ENCODE data around the gene ROS1. TPM values are rescaled to one million over a fixed set of nuclear protein-coding genes. Genes with fewer than 3 reads are reported as not detected.

The ROS1 gene
- total RNA-seq, 2 experiments from 2014 or later: not detected

GRCh38 chr6:117307655-117308054 lies 118.1 kb downstream of the ROS1 start:
- no peak overlapping the region for H3K27ac ChIP-seq (ENCODE audit: low read depth in 1 of 2, low read length in 2 of 2)
- Mint-ChIP-seq H3K27ac (no peak overlapping the region), H3K4me3 (no peak overlapping the region), H3K36me3 (ENCODE audit: low read depth) (no peaks in the 10 kb centered on the region), H3K27me3 (peaks cover 29% of the 10 kb centered on the region), H3K9me3 (no peaks in the 10 kb centered on the region), H3K4me1 (ENCODE audit: low read depth) (no peaks in the 10 kb centered on the region)
- H3K9me3 ChIP-seq (ENCODE audit: control insufficient read depth in 1 of 2, insufficient read depth in 1 of 2, low read length in 2 of 2): no peaks in the 10 kb centered on the region
- DNase-seq: no peak
- CTCF ChIA-PET: interaction anchor here (1.0 kb wide), 1 partner anchor 12 kb away, joined by 3 read pairs; no protein-coding TSS in a partner anchor
- intact Hi-C loops (cut with DNase I, micrococcal nuclease): no loop called here
- no peaks in the 10 kb centered on the region for H3K36me3 ChIP-seq (ENCODE audit: insufficient read depth, low read length)
- no peak for ATAC-seq (ENCODE audit: poor library complexity)
- H3K4me3 ChIP-seq (ENCODE audit: low read length): no peak overlapping the region
- POLR2A ChIA-PET: no interaction called here
- TF ChIP-seq CTCF (IDR thresholded peaks at IDR 0.05): no peak
- peaks cover 0 to 5% of the 10 kb centered on the region in 2 experiments for H3K27me3 ChIP-seq (ENCODE audit: control insufficient read depth in 1 of 2, insufficient read depth in 2 of 2, low read length in 2 of 2)
- no peaks in the 10 kb centered on the region for H3K4me1 ChIP-seq (ENCODE audit: insufficient read depth, low read length)

- Histone ChIP-seq H3K27me3 (ENCODE audit: control insufficient read depth in 1 of 2, insufficient read depth in 2 of 2, low read length in 2 of 2) (peaks cover 0 to 7% of the 10 kb centered on the region in 2 experiments), H3K36me3 (ENCODE audit: insufficient read depth, low read length) (no peaks in the 10 kb centered on the region), H3K4me1 (ENCODE audit: insufficient read depth, low read length) (no peaks in the 10 kb centered on the region), H3K9me3 (ENCODE audit: control insufficient read depth in 1 of 2, insufficient read depth in 1 of 2, low read length in 2 of 2) (no peaks in the 10 kb centered on the region), H3K27ac (ENCODE audit: low read depth in 1 of 2, low read length in 2 of 2) (no peak overlapping the region), H3K4me3 (ENCODE audit: low read length) (no peak overlapping the region)
- no peak overlapping the region for H3K27ac Mint-ChIP-seq
- DNase-seq (no peak), ATAC-seq (ENCODE audit: poor library complexity) (no peak)
- peaks cover 16% of the 10 kb centered on the region for H3K27me3 Mint-ChIP-seq
- no peaks in the 10 kb centered on the region for H3K4me1 Mint-ChIP-seq (ENCODE audit: low read depth)
- no peak overlapping the region for H3K4me3 Mint-ChIP-seq
- no peaks in the 10 kb centered on the region for H3K9me3 Mint-ChIP-seq
- H3K36me3 Mint-ChIP-seq (ENCODE audit: low read depth): no peaks in the 10 kb centered on the region
- intact Hi-C loops (cut with DNase I, micrococcal nuclease): no loop called here
- ChIA-PET CTCF (no interaction called here), POLR2A (no interaction called here)
- no peak for TF ChIP-seq CTCF (IDR thresholded peaks at IDR 0.05)
Observed at GRCh38 chr6:117306227-117306790, 119.4 kb downstream of the ROS1 start.

- H3K27me3 Mint-ChIP-seq: peaks cover 16% of the 10 kb centered on the region
- H3K27ac ChIP-seq (ENCODE audit: low read depth in 1 of 2, low read length in 2 of 2): no peak overlapping the region
- no peaks in the 10 kb centered on the region for H3K36me3 ChIP-seq (ENCODE audit: insufficient read depth, low read length)
- H3K9me3 Mint-ChIP-seq: no peaks in the 10 kb centered on the region
- intact Hi-C loops (cut with DNase I, micrococcal nuclease): no loop called here
- POLR2A ChIA-PET: no interaction called here
- no peaks in the 10 kb centered on the region for H3K9me3 ChIP-seq (ENCODE audit: control insufficient read depth in 1 of 2, insufficient read depth in 1 of 2, low read length in 2 of 2)
- TF ChIP-seq CTCF (IDR thresholded peaks at IDR 0.05): no peak
- H3K27me3 ChIP-seq (ENCODE audit: control insufficient read depth in 1 of 2, insufficient read depth in 2 of 2, low read length in 2 of 2): peaks cover 0 to 3% of the 10 kb centered on the region in 2 experiments
- H3K4me3 Mint-ChIP-seq: no peak overlapping the region
- H3K36me3 Mint-ChIP-seq (ENCODE audit: low read depth): no peaks in the 10 kb centered on the region
- no peak for DNase-seq
- H3K4me1 Mint-ChIP-seq (ENCODE audit: low read depth): no peaks in the 10 kb centered on the region
- CTCF ChIA-PET: no interaction called here
- no peak for ATAC-seq (ENCODE audit: poor library complexity)
- no peaks in the 10 kb centered on the region for H3K4me1 ChIP-seq (ENCODE audit: insufficient read depth, low read length)
- H3K4me3 ChIP-seq (ENCODE audit: low read length): no peak overlapping the region
- H3K27ac Mint-ChIP-seq: no peak overlapping the region
Observed at GRCh38 chr6:117304446-117304845, 121.3 kb downstream of the ROS1 start.
